SJCRH30 (cell line): ENCODE results near the gene DEAF1. TPM values are rescaled to one million over a fixed set of nuclear protein-coding genes. Genes with fewer than 3 reads are reported as not detected.

Experiments used
- DNase-seq, 2 experiments: peaks; one replicate each; pipeline ENCODE4 v3.0.0-alpha.2; 2015 to 2020
- H3K27ac ChIP-seq: fragments of 250-450 bp; sonication (Bioruptor Pico); 2 replicates; pipeline ENCODE4 v1.5.1; 2020; ENCODE audit warnings: mild to moderate bottlenecking, moderate library complexity
- H3K27me3 ChIP-seq: fragments of 250-450 bp; sonication (Bioruptor Pico); 2 replicates; pipeline ENCODE4 v1.5.1; 2020; ENCODE audit warnings: mild to moderate bottlenecking, moderate library complexity
- H3K36me3 ChIP-seq: fragments of 250-450 bp; sonication (Bioruptor Pico); 2 replicates; pipeline ENCODE4 v1.5.1; 2020; ENCODE audit warnings: mild to moderate bottlenecking, moderate library complexity
- H3K4me1 ChIP-seq: fragments of 250-450 bp; sonication (Bioruptor Pico); 2 replicates; pipeline ENCODE4 v1.5.1; 2020; ENCODE audit warnings: mild to moderate bottlenecking, moderate library complexity
- H3K4me3 ChIP-seq: fragments of 250-450 bp; sonication (Bioruptor Pico); 2 replicates; pipeline ENCODE4 v1.5.1; 2020; ENCODE audit warnings: mild to moderate bottlenecking, moderate library complexity
- H3K9me3 ChIP-seq: fragments of 250-450 bp; sonication (Bioruptor Pico); replicated peaks from 2 replicates; pipeline ENCODE4 v1.5.1; 2020; ENCODE audit warnings: mild to moderate bottlenecking, moderate library complexity
- total RNA-seq: library from RNA; depleted of rRNA; stranded (reverse); fragments of >200 nt; shearing (Covaris generic); gene quantifications from 2 replicates; pipeline ENCODE4 v1.2.3, GENCODE V29; 2014

Gene DEAF1
- total RNA-seq, 1 experiment from 2014 or later = 33.6 TPM

DNA sequence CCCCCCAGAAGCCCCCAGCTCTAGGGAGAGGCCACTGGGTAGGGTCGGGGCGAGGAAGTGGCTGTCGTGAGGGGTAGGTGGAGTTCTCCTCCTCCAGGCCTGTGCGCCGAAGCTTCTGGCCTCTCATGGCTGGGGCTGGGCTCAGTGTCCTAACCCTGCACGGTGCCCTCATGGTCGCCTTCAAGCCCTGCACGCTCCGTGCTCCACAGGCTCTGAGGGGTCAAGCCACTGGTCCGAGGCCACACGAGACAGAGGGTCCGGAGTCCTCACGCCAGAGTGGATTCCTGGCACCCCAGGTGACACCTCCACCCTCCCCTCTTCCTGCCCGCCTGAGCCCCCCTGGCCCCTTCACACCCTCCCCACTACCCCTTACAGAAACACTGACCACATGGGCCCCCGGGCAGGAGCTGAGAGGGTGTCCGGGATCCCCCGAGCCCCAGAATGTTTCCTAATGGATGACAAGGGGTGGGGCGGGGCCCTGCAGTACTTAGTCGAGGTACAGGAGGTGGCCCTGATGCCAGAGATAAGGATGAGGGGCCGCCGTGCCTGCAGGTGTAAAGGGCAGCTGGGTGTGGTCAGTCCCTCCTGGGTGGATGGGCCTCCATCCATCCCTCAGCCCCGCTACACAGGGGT, 69.3 kb downstream of the DEAF1 start:
- peaks cover 18% of the 10 kb centered on the region for H3K4me1 ChIP-seq
- no peak overlapping the region for H3K27ac ChIP-seq
- DNase-seq = no peak
- no peak overlapping the region for H3K4me3 ChIP-seq
- H3K36me3 ChIP-seq = no peaks in the 10 kb centered on the region
- no peaks in the 10 kb centered on the region for H3K27me3 ChIP-seq
- no peaks in the 10 kb centered on the region for H3K9me3 ChIP-seq

DNA sequence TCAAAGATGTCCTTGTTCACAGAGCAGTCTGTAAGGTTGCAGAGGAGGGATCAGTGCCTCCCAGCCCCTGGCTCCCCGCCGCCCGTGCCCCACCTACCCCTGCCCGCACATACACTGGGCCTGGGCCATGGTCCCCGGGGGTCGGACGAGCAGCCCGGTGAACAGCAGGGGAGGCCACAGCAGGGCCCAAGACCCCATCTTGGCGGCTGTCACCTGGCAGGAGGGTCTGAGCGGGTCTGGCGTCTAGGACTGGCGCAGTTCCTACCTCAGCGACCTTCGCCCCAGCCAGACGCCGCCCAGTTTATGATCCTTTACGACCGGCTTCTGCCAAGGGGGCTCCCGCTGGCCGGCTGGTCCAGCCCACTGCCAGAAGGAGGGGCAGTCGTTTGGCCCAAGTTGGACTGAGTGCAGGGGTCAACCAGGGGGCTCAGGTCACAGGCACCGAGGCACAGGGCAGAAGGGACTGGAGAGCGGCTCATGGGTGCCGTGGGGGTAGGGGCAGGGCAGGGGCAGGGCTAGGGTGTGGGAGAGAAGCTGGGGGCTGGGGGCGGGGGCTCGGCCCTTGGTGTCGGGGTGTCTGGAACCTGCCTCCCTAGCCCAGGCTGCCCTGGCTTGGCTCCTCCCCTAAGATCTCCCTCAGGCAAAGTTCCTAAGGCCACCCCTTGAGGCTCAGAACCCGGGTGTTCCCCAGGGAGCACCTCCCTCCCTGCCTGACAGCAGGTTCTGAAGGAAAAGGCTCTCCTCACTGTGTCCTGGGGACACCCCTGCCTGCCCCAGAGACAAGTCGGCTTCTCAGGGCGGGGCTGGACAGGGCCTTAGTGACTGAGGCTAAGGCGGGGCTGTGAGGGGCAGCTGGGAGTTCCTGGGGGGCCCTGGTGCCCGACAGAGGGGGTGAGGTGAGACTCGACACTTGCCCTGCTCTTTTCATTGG, 70.1 kb downstream of the DEAF1 start, which contains the start of gene CDHR5:
TSS of gene CDHR5 (minus strand) at position 251 of the 931 bp plus-strand sequence. CDS start at position 198, 53 bp downstream.
- DNase-seq = peak in 1 of 2 experiments; percentile 35
- Histone ChIP-seq H3K9me3 (no peaks in the 10 kb centered on the region), H3K4me1 (peaks cover 17% of the 10 kb centered on the region), H3K36me3 (no peaks in the 10 kb centered on the region), H3K27ac (no peak within 1 kb of the TSS), H3K27me3 (no peaks in the 10 kb centered on the region), H3K4me3 (no peak within 1 kb of the TSS)

DNA sequence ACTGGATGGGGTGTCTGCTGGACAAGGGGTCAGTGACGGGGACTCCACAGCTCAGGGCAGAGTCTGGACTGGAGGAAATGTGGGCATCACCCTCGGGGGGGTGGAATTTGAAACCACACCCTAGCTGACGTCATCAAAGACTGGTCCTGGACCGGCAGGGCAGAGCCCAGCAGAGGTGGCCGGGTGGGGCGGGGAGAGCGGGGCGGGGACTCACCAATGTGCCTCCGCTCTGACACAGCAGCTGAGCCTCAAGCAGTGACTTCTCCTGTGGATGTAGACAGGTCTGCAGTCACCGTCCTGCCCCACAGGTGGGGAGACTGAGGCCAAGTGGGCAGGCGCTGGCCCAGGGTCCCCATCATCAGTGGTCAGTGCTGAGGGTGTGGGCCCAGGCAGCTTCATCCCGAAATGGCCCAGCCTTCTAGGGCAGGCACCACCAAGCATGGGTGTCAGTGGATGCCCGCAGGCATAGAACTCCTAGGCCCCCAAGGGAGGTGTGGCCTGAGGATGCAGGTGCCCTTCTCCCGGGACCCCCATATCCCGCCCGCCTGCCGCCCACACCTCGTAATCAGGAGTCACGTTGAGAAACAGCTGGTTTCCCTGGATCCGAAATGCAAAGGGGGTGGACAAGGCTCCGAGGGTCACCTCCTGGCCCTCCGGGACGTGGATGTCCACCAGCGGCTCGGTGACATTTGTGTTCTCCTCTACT, 70.9 kb downstream of the DEAF1 start:
- H3K4me3 ChIP-seq = no peak overlapping the region
- no peaks in the 10 kb centered on the region for H3K27me3 ChIP-seq
- no peak overlapping the region for H3K27ac ChIP-seq
- no peaks in the 10 kb centered on the region for H3K36me3 ChIP-seq
- H3K9me3 ChIP-seq = no peaks in the 10 kb centered on the region
- DNase-seq = peak; percentile 52 to 73
- H3K4me1 ChIP-seq = peaks cover 11% of the 10 kb centered on the region

DNA sequence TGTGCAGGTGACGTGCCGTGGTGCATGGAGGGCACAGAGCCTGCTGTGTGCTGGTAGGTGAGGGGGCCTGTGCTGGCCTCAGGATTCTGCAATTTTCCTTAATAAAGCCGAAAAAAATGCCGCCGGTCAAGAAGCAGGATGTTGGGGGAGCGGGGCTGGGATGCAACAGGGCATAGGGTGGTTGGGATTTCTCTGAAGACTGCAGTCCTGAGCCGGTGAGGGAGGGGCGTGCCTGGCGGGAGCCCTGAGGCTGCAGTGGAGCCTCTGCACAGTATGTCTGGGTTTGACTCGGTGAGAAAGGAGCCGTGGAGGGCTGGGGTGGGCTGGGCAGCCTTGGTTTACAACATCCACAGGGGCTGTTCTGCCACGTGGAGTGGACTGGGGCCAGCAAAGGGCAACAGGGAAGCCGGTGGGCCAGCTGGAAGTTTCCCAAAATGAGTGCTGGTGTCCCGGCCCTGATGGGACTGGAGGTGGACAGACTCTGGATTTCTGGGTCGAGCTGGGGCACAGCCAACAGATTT, 71.6 kb downstream of the DEAF1 start:
- H3K36me3 ChIP-seq = no peaks in the 10 kb centered on the region
- H3K27ac ChIP-seq = no peak overlapping the region
- no peak overlapping the region for H3K4me3 ChIP-seq
- peaks cover 10% of the 10 kb centered on the region; the same call in 1 of the 2 replicates for H3K4me1 ChIP-seq
- H3K27me3 ChIP-seq = no peaks in the 10 kb centered on the region
- no peaks in the 10 kb centered on the region for H3K9me3 ChIP-seq
- no peak for DNase-seq

DNA sequence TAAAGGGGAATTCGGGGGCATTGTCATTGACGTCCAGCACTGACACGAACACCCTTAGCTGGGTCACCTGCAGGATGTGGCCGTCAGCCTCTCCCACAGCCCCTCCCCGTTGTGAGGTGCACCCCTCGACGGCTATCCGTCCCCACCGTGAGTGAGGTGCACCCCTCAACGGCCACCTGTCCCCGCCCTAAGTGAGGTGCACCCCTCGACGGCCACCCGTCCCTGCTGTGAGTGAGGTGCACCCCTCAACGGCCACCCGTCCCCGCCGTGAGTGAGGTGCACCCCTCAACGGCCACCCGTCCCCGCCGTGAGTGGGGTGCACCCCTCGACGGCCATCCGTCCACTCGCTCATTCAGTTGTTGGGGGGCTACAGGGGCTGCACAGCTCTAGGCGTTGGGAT, 73.2 kb downstream of the DEAF1 start:
- H3K27me3 ChIP-seq = no peaks in the 10 kb centered on the region
- peaks cover 7% of the 10 kb centered on the region; the same call in 1 of the 2 replicates for H3K4me1 ChIP-seq
- no peak overlapping the region for H3K27ac ChIP-seq
- H3K9me3 ChIP-seq = no peaks in the 10 kb centered on the region
- no peak for DNase-seq
- no peaks in the 10 kb centered on the region; the same call in 1 of the 2 replicates for H3K36me3 ChIP-seq
- H3K4me3 ChIP-seq = no peak overlapping the region

DNA sequence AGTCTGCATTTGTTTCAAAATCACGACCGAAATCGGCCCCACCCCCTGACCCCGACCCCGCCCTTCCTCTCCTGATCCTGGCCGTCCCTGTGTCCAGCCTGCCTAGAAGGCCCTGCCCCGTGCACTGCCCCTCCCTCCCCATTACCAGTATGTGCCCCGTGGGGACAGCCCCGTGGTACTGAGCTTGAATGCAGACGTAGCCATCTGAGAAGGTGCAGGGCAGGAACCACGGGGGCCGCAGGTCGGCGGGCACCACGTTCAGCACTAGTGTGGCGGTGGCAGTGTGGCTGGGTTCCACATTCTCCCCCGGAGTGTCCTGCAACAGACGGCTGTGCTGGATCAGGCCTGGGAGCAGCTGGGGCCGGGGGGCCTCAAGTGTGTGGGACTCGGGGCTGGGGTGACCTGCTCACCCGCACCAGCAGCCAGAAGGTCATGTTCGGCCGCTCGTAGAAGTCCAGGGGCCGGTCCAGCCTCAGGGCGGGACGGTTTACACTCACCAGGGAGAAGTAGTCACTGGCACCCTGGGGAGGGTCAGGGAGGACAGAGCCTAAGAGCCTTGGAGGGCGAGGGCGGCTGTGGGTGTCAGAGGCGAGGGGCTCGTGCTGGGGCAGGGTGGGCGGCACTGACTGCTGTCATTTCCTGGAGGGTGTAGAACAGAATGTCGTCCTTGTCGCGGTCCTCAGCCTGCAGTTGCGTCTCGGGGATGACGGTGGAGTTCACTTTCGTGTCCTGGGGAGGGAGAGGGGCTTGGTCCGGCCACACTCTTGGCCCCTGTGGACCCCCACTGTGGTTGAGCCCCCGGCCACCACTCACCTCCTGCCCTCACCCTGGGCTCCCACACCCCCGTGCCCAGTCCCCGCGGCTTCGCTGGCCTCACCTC, 73.8 kb downstream of the DEAF1 start:
- Histone ChIP-seq H3K9me3 (no peaks in the 10 kb centered on the region), H3K4me1 (peaks cover 7% of the 10 kb centered on the region; the same call in 1 of the 2 replicates), H3K36me3 (no peaks in the 10 kb centered on the region; the same call in 1 of the 2 replicates), H3K27me3 (no peaks in the 10 kb centered on the region), H3K4me3 (no peak overlapping the region), H3K27ac (no peak overlapping the region)
- no peak for DNase-seq

DNA sequence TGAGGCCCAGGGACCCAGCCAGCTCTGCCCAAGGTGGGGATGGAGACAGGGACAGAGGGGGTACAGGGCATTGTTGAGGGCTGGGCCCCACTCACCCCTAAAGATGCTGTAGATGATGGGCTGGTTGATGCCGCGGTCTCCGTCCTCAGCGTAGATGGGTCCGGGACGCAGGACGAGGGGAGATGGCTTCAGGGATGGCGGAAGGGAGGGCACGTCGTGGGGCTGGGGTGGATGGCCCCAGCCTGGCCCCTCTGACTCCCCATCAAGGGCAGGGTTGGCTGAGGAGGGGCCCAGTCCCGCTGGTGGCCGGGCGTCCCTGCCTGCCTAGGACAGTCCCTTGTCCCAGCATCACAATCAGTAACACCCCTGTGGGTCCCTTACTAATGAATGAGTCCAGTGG, 74.8 kb downstream of the DEAF1 start:
- no peaks in the 10 kb centered on the region for H3K27me3 ChIP-seq
- H3K36me3 ChIP-seq = no peaks in the 10 kb centered on the region; the same call in 1 of the 2 replicates
- H3K4me1 ChIP-seq = peaks cover 7% of the 10 kb centered on the region; the same call in 1 of the 2 replicates
- H3K9me3 ChIP-seq = no peaks in the 10 kb centered on the region
- DNase-seq = no peak
- H3K27ac ChIP-seq = no peak overlapping the region
- H3K4me3 ChIP-seq = no peak overlapping the region

DNA sequence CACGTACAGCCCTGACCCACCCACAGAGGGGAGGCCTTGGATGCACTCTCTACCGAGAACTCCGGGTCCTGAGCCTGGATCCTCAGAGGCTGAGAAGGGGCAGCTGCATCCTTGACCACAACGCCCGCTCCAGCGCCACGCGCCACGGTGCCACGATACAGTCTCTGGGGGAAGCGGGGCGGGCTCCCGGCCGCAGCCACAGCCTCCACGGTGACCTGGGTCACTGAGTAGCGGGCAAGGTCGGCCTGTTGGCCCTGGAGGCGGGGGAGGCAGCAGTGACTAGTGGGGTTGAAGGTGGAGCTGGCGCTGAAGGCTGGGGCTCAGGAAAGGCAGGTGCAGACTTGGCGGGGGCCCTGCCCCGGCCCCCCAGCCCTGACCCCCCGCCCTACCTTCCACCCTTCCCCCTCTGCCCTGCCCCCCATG, 75.4 kb downstream of the DEAF1 start:
- no peaks in the 10 kb centered on the region for H3K27me3 ChIP-seq
- H3K4me1 ChIP-seq = peaks cover 7% of the 10 kb centered on the region; the same call in 1 of the 2 replicates
- H3K27ac ChIP-seq = no peak overlapping the region
- no peak overlapping the region for H3K4me3 ChIP-seq
- no peak for DNase-seq
- no peaks in the 10 kb centered on the region for H3K9me3 ChIP-seq
- no peaks in the 10 kb centered on the region; the same call in 1 of the 2 replicates for H3K36me3 ChIP-seq

DNA sequence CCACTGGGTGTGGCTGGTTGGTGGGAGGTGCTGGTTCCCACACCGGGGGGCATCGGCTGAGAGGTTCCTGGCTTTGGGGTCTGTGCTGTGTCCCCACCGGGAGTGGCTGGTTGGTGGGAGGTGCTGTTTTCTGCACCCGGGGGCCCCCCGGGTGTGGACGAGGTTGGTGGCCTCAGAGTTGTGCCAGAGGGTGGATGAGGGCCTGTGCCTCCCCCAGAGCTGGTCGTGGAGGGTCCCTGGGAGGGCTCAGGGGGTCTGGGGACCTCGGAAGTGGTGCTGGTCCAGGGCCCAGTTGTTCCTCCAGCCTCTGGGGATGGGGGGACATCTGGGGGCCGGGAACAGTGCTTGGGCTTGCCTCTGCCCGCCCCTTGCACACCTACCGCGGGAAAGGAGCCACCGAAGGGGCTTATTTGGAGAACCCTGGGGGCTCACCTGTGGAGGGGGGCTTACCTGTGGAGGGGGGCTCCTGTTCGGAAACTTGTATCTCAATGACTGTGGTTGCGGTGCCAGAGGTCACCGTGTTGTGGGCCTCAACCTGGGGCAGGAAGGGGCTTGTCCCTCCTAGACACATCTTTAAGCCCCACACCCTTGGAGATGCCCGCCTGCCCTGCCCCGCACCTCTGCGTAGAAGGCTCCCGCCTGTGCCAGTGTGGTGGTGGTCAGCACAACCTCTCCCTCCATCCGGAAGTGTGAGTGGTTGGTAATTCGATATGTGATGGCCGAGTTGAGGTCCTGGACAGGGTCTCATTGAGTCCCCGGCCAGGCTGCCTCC, 76.0 kb downstream of the DEAF1 start:
- Histone ChIP-seq H3K27ac (no peak overlapping the region), H3K4me3 (no peak overlapping the region), H3K36me3 (no peaks in the 10 kb centered on the region; the same call in 1 of the 2 replicates), H3K4me1 (peaks cover 7% of the 10 kb centered on the region), H3K9me3 (no peaks in the 10 kb centered on the region), H3K27me3 (no peaks in the 10 kb centered on the region)
- DNase-seq = no peak

DNA sequence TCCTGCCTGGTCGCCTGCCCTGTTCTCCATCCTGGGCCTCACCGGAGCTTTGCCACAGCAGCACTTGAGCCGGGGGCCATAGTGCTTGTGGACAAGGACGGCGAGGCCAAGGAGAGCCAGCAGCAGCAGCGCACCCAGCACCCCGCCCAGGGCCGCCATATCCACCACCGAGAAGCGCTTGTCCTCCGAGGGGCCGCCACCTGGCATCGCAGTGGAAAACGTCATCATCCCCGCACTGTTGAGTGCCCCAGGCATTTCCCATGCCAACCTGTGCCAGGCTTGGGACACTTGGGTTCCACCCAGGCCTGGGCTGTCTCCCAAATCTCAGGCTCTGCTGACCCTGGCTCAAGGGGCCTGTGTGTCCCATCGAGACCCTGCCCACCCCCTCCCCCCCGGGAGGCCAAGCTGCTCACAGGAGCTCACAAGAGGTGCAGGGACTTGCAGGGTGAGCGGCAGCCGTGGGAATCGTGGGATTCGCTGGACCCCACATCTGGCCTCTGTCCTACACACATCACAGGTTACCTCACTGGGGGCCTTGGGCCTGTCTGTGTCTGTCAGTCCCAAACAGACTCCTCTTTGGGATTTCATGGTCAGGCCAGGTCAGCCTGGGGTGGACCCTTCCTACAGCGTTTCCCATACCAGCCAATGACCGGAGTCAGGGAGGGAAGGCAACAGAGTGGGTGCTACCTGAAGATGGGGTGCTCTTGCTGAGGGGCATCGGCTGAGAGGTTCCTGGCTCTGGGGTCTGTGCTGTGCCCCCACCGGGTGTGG, 76.9 kb downstream of the DEAF1 start:
- no peak overlapping the region for H3K27ac ChIP-seq
- DNase-seq = no peak

DNA sequence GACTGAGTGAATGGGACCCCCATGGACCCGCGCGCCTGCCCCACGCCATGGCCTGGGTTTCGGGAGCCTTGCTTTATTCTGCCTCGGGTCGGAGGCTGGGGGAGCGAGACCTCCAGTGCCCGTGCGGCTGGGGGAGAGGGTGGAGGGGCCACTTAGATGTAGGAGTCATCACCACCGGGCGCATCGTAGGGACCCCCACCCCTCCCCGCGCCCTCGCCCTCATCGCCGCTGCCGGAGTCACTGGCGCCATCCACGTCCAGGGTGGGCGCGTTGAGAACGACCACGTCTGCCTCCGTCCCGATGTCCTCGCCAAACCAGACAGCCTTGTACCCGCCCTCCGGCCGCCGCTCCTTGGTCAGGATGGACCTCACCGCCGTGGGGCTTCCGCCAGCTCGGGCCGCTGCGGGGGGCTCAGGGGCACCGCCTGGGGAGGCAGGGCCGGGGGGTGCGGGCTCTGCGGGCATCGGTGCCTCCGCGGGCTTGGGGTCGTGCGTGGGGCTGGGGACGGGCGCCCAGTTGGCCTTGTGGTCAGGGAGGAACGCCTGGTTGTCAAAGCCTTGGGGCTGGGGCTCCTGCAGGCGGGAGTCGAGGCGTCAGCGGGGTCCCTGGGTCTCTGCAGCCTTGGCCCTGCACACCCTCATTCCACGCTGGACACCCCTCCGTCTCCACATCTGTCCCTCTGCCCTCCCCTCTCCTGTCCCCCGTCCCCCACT, 77.7 kb downstream of the DEAF1 start:
- no peak overlapping the region for H3K4me3 ChIP-seq
- no peaks in the 10 kb centered on the region for H3K9me3 ChIP-seq
- no peak for DNase-seq
- peaks cover 17% of the 10 kb centered on the region for H3K4me1 ChIP-seq
- H3K27ac ChIP-seq = no peak overlapping the region
- peaks cover 7% of the 10 kb centered on the region for H3K36me3 ChIP-seq
- no peaks in the 10 kb centered on the region for H3K27me3 ChIP-seq

More for the DNA sequence above, 76.9 kb downstream of the DEAF1 start:
- Histone ChIP-seq H3K36me3 (peaks cover 3% of the 10 kb centered on the region), H3K4me3 (no peak overlapping the region), H3K27me3 (no peaks in the 10 kb centered on the region), H3K4me1 (peaks cover 10% of the 10 kb centered on the region), H3K9me3 (no peaks in the 10 kb centered on the region)
